ENCODE data around the gene HNF1B. TPM values are rescaled to one million over a fixed set of nuclear protein-coding genes. Genes with fewer than 3 reads are reported as not detected.

HNF1B gene
- total RNA-seq, 1 experiment from 2014 or later, result not detected

DNA sequence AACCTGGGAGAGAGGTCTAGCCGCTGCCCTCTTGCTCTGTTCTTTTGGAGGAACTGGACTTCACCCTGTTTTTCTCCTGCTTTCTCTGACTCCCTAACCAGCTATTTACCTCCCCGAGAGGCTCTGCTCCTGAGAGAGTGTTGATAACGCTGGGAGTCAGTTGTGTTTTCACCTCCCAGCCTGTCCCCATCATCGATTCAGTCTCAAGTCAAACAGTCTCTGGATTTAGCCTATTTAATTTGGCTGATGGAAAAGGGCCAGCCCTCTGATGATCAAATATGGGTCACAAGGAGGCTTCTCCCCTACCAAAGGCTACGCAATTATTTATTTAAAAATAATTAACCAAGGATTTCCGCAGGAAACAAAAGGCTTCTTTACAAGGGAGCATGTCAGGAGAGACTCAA lies 31.8 kb downstream of the HNF1B start:
- no peaks in the 10 kb centered on the region for H3K36me3 ChIP-seq (ENCODE audit: insufficient read depth, low read length)
- no peak for DNase-seq
- H3K9me3 ChIP-seq (ENCODE audit: low read length), result no peaks in the 10 kb centered on the region
- H3K9ac ChIP-seq (ENCODE audit: low read length), result no peak overlapping the region
- H3K79me2 ChIP-seq (ENCODE audit: low read length), result no peaks in the 10 kb centered on the region
- no peaks in the 10 kb centered on the region for H3K9me2 ChIP-seq (replicated peaks; ENCODE audit: insufficient read depth, low read length)
- no peak overlapping the region for H2AFZ ChIP-seq (ENCODE audit: low read length)
- no peaks in the 10 kb centered on the region for H3K27me3 ChIP-seq (ENCODE audit: low read length)
- no peak overlapping the region for H3K4me2 ChIP-seq (ENCODE audit: low read depth, low read length, poor library complexity, severe bottlenecking)
- H3K4me3 ChIP-seq (ENCODE audit: low read length), result no peak overlapping the region
- no peak overlapping the region for H3K27ac ChIP-seq (ENCODE audit: low read length)
- no peaks in the 10 kb centered on the region for H4K20me1 ChIP-seq (ENCODE audit: insufficient read depth, low read depth, low read length)
- peaks cover 9% of the 10 kb centered on the region; the same call in 1 of the 2 replicates for H3K4me1 ChIP-seq (ENCODE audit: low read length)

DNA sequence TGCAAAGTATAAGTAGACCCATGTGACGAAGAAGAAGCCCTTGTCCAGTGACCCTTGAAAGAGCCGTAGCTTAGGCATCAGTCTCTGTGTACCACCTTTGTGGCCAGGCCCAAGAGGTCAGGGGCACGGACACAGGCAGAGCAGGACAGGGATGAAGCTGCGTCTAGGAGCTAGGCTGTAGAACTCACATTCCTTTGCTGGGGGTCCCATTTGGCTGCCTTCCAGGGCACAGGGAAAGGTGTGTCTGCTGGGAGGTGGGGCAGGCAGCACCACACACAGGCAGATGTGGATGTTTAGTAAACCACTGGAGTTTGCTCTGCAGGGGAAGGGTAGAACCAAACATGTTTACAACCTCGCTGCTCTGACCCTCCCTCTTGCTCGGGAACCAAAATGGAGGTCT lies 33.7 kb downstream of the HNF1B start:
- Histone ChIP-seq H3K9ac (ENCODE audit: low read length) (no peak overlapping the region), H3K4me2 (ENCODE audit: low read depth, low read length, poor library complexity, severe bottlenecking) (no peak overlapping the region), H2AFZ (ENCODE audit: low read length) (no peak overlapping the region), H3K9me3 (ENCODE audit: low read length) (no peaks in the 10 kb centered on the region), H3K36me3 (ENCODE audit: insufficient read depth, low read length) (no peaks in the 10 kb centered on the region), H3K27me3 (ENCODE audit: low read length) (no peaks in the 10 kb centered on the region), H3K9me2 (replicated peaks; ENCODE audit: insufficient read depth, low read length) (no peaks in the 10 kb centered on the region), H3K4me1 (ENCODE audit: low read length) (peaks cover 4% of the 10 kb centered on the region; the same call in 1 of the 2 replicates), H3K4me3 (ENCODE audit: low read length) (no peak overlapping the region), H3K79me2 (ENCODE audit: low read length) (no peaks in the 10 kb centered on the region), H4K20me1 (ENCODE audit: insufficient read depth, low read depth, low read length) (no peaks in the 10 kb centered on the region), H3K27ac (ENCODE audit: low read length) (no peak overlapping the region)
- DNase-seq, result no peak

DNA sequence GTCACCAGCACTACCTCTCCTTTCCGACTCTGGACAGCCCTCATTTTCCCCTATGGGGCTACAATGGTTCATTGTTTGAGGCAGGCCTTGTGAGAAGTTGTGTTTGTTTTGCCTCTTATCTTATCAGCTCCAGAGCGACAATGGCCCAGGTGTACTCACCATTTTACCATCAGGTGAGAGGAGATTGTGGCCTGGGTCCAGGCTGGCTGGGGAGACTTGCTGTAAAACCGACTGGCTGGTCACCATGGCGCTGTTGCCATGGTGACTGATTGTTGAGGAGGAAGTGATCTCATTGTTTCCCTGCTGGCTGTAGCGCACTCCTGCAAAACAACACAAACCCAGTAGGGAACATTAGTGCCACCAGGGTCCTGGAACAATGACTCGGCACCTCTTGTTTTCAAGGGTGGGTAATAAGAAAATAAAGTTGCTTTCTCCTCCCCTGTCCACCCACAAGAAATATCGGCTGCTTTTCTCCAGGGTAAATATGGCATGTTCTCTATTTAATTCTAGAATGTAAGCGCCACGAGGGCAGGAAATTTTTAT lies 34.4 kb downstream of the HNF1B start:
- no peak for DNase-seq
- Histone ChIP-seq H3K27me3 (ENCODE audit: low read length) (no peaks in the 10 kb centered on the region), H2AFZ (ENCODE audit: low read length) (no peak overlapping the region), H3K9me2 (replicated peaks; ENCODE audit: insufficient read depth, low read length) (no peaks in the 10 kb centered on the region), H3K36me3 (ENCODE audit: insufficient read depth, low read length) (no peaks in the 10 kb centered on the region), H3K4me1 (ENCODE audit: low read length) (peaks cover 4% of the 10 kb centered on the region; the same call in 1 of the 2 replicates), H3K4me3 (ENCODE audit: low read length) (no peak overlapping the region), H3K27ac (ENCODE audit: low read length) (no peak overlapping the region), H3K79me2 (ENCODE audit: low read length) (no peaks in the 10 kb centered on the region), H3K4me2 (ENCODE audit: low read depth, low read length, poor library complexity, severe bottlenecking) (no peak overlapping the region), H3K9me3 (ENCODE audit: low read length) (no peaks in the 10 kb centered on the region), H3K9ac (ENCODE audit: low read length) (no peak overlapping the region), H4K20me1 (ENCODE audit: insufficient read depth, low read depth, low read length) (no peaks in the 10 kb centered on the region)

DNA sequence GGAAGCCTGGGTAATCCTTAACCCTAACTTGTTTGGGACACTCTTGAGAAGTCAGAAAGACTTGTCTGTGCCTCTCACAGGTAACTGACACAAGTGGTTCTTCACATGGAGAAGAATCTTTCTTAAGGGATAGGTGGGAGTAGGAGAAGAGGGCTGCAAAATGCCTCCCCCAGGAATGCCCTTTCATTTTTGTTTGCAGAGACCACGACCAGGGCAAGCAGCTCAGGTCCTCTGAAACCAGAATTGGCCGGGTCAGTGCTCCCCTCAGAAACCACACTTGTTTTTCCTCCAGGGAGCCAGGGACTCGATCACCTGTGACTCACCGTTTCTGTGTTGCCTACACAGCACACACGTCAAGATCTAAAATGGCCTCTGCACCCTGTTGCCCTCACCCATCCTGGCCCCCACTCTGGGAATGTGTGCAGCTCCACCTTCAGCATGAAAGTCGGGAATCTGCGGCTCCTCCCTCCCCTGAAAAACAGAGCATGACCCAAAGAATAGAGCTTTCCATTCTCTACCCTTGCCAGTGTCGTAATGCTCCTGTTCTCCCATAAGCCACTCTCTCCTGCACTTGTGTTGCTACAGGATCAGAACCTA lies 36.1 kb downstream of the HNF1B start:
- H3K4me2 ChIP-seq (ENCODE audit: low read depth, low read length, poor library complexity, severe bottlenecking), result no peak overlapping the region
- H4K20me1 ChIP-seq (ENCODE audit: insufficient read depth, low read depth, low read length), result no peaks in the 10 kb centered on the region
- H3K4me3 ChIP-seq (ENCODE audit: low read length), result no peak overlapping the region
- H3K79me2 ChIP-seq (ENCODE audit: low read length), result no peaks in the 10 kb centered on the region
- H3K9me3 ChIP-seq (ENCODE audit: low read length), result no peaks in the 10 kb centered on the region
- H3K4me1 ChIP-seq (ENCODE audit: low read length), result no peaks in the 10 kb centered on the region
- no peaks in the 10 kb centered on the region for H3K36me3 ChIP-seq (ENCODE audit: insufficient read depth, low read length)
- H3K9ac ChIP-seq (ENCODE audit: low read length), result no peak overlapping the region
- H3K27me3 ChIP-seq (ENCODE audit: low read length), result no peaks in the 10 kb centered on the region
- no peak for DNase-seq
- no peaks in the 10 kb centered on the region for H3K9me2 ChIP-seq (replicated peaks; ENCODE audit: insufficient read depth, low read length)
- H3K27ac ChIP-seq (ENCODE audit: low read length), result no peak overlapping the region
- H2AFZ ChIP-seq (ENCODE audit: low read length), result peak overlapping the region; percentile 25; the same call in 1 of the 2 replicates

DNA sequence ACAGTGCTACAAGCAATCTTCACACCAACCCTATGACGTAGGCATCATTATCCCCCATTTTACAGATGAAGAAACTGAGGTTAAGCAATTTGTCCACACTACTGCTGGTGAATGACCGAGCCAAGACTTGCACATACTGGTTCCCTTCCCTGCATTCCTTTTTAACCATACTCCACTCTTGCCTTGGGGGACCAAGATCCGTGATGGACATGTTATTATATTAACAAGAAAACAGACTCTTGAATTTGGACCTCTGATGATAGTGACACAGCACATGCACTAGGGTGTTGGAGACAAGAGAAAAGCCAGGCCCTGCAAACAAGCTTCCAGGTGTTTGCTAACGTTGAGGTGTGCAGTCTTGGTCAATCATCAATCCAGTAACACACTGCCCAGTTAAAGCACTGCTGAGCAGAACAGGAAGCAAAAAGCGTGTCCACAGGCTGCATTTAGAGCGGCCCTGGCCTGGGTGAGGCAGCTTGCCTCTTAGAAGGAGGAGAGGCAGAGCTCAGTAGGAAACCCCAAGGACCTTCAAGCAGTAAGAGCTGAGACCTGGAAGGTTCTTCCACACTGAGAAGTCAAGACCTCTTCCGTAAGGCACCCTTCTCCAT lies 36.7 kb downstream of the HNF1B start:
- Histone ChIP-seq H3K4me1 (ENCODE audit: low read length) (no peaks in the 10 kb centered on the region), H3K27me3 (ENCODE audit: low read length) (no peaks in the 10 kb centered on the region), H3K36me3 (ENCODE audit: insufficient read depth, low read length) (no peaks in the 10 kb centered on the region), H3K9me3 (ENCODE audit: low read length) (no peaks in the 10 kb centered on the region), H3K4me2 (ENCODE audit: low read depth, low read length, poor library complexity, severe bottlenecking) (no peak overlapping the region), H3K27ac (ENCODE audit: low read length) (no peak overlapping the region), H4K20me1 (ENCODE audit: insufficient read depth, low read depth, low read length) (no peaks in the 10 kb centered on the region), H3K9ac (ENCODE audit: low read length) (no peak overlapping the region), H2AFZ (ENCODE audit: low read length) (peak overlapping the region; percentile 25; the same call in 1 of the 2 replicates), H3K9me2 (replicated peaks; ENCODE audit: insufficient read depth, low read length) (no peaks in the 10 kb centered on the region), H3K4me3 (ENCODE audit: low read length) (no peak overlapping the region), H3K79me2 (ENCODE audit: low read length) (no peaks in the 10 kb centered on the region)
- DNase-seq, result no peak

DNA sequence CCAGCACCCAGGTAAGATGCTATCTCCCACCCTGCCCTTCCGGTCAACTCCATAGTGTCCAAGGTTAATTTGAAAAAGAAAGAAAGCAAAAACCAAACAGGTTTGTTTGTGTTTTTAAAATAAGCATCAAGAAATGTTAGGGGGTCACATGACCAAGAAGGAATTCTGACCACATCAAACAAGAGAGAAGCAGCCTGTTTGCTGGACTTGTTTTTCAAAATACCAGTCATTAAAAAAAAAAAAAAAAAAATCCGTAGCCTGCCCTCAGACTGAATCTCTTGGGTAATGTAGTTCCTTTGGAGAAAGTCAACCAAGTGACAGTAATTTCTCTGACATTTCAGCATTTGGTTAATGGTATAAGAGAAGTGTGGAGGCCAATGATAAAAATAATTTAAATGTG lies 38.4 kb downstream of the HNF1B start:
- no peaks in the 10 kb centered on the region for H3K36me3 ChIP-seq (ENCODE audit: insufficient read depth, low read length)
- H3K27me3 ChIP-seq (ENCODE audit: low read length), result no peaks in the 10 kb centered on the region
- H3K4me2 ChIP-seq (ENCODE audit: low read depth, low read length, poor library complexity, severe bottlenecking), result no peak overlapping the region
- H3K79me2 ChIP-seq (ENCODE audit: low read length), result no peaks in the 10 kb centered on the region
- no peak overlapping the region for H3K27ac ChIP-seq (ENCODE audit: low read length)
- H3K9ac ChIP-seq (ENCODE audit: low read length), result no peak overlapping the region
- H3K9me2 ChIP-seq (replicated peaks; ENCODE audit: insufficient read depth, low read length), result no peaks in the 10 kb centered on the region
- H3K4me3 ChIP-seq (ENCODE audit: low read length), result no peak overlapping the region
- peaks cover 5% of the 10 kb centered on the region; the same call in 1 of the 2 replicates for H3K4me1 ChIP-seq (ENCODE audit: low read length)
- H2AFZ ChIP-seq (ENCODE audit: low read length), result no peak overlapping the region
- no peaks in the 10 kb centered on the region for H3K9me3 ChIP-seq (ENCODE audit: low read length)
- no peak for DNase-seq
- H4K20me1 ChIP-seq (ENCODE audit: insufficient read depth, low read depth, low read length), result no peaks in the 10 kb centered on the region

DNA sequence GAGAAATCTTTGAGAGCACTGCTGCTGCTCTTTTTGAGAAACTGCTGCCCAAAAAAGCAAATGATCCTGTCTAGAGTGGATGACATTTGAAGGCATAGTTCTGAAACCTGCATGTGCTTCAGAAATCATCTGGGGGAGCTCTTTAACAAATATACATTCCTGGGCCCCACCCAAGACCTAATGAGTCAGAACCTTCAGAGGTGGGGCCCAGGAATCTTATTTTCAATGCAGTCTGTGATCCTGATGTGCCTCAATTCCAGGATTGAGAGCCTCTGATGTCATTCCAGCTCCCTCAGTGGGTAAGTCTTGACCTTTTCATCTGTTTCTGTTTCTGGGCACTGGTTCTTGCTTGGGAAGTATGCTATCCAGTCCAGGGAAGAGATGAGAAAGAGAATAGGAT lies 42.3 kb downstream of the HNF1B start:
- Histone ChIP-seq H2AFZ (ENCODE audit: low read length) (no peak overlapping the region), H3K27ac (ENCODE audit: low read length) (no peak overlapping the region), H3K9me3 (ENCODE audit: low read length) (no peaks in the 10 kb centered on the region), H3K4me1 (ENCODE audit: low read length) (peaks cover 5% of the 10 kb centered on the region; the same call in 1 of the 2 replicates), H3K9me2 (replicated peaks; ENCODE audit: insufficient read depth, low read length) (no peaks in the 10 kb centered on the region), H3K9ac (ENCODE audit: low read length) (no peak overlapping the region), H3K4me2 (ENCODE audit: low read depth, low read length, poor library complexity, severe bottlenecking) (no peak overlapping the region), H3K79me2 (ENCODE audit: low read length) (no peaks in the 10 kb centered on the region), H3K4me3 (ENCODE audit: low read length) (no peak overlapping the region), H3K27me3 (ENCODE audit: low read length) (no peaks in the 10 kb centered on the region), H3K36me3 (ENCODE audit: insufficient read depth, low read length) (no peaks in the 10 kb centered on the region), H4K20me1 (ENCODE audit: insufficient read depth, low read depth, low read length) (no peaks in the 10 kb centered on the region)
- no peak for DNase-seq

DNA sequence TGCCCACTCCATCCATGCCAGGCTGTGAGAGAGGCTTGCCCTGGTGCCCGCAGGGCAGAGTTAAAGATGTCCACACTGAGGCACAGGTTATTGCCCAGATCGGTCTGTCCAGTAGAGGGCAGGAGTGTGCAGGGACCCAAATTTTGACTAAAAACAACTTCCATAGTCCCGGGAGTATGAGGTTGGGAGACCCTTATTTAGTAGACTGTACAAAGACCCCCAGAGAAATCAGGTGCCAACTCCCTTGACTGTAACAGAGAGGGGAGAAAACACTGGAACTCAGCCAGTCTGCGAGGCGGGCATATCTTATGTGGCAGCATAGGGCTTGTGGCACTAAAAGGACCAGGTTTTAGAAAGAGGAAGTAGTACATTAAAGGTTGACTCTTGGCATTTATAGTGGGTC lies 43.4 kb downstream of the HNF1B start:
- no peaks in the 10 kb centered on the region for H3K9me2 ChIP-seq (replicated peaks; ENCODE audit: insufficient read depth, low read length)
- peaks cover 5% of the 10 kb centered on the region; the same call in 1 of the 2 replicates for H3K4me1 ChIP-seq (ENCODE audit: low read length)
- H3K9me3 ChIP-seq (ENCODE audit: low read length), result no peaks in the 10 kb centered on the region
- H3K27ac ChIP-seq (ENCODE audit: low read length), result no peak overlapping the region
- H3K79me2 ChIP-seq (ENCODE audit: low read length), result no peaks in the 10 kb centered on the region
- DNase-seq, result peak; percentile 86
- no peaks in the 10 kb centered on the region for H3K36me3 ChIP-seq (ENCODE audit: insufficient read depth, low read length)
- H3K27me3 ChIP-seq (ENCODE audit: low read length), result no peaks in the 10 kb centered on the region
- peak overlapping the region; percentile 37; the same call in 1 of the 2 replicates for H3K4me3 ChIP-seq (ENCODE audit: low read length)
- H3K9ac ChIP-seq (ENCODE audit: low read length), result peak overlapping the region; percentile 52
- H2AFZ ChIP-seq (ENCODE audit: low read length), result peak overlapping the region; percentile 45; the same call in 1 of the 2 replicates
- H3K4me2 ChIP-seq (ENCODE audit: low read depth, low read length, poor library complexity, severe bottlenecking), result peak overlapping the region; percentile 55
- no peaks in the 10 kb centered on the region for H4K20me1 ChIP-seq (ENCODE audit: insufficient read depth, low read depth, low read length)

Measured in Karpas-422 (cell line).